Fibroblast of gingiva (primary cell): ENCODE data around the gene LIMA1.
"Not testable (repeated sequence)": the region's sequence is repeated elsewhere in the genome, so short reads cannot be mapped to it uniquely, and the experiment has no call there.

Experiments used
- DNase-seq: peaks from one replicate; pipeline ENCODE4 v3.0.0-alpha.2; 2011; ENCODE audit warnings: low read depth

LIMA1 gene

DNA sequence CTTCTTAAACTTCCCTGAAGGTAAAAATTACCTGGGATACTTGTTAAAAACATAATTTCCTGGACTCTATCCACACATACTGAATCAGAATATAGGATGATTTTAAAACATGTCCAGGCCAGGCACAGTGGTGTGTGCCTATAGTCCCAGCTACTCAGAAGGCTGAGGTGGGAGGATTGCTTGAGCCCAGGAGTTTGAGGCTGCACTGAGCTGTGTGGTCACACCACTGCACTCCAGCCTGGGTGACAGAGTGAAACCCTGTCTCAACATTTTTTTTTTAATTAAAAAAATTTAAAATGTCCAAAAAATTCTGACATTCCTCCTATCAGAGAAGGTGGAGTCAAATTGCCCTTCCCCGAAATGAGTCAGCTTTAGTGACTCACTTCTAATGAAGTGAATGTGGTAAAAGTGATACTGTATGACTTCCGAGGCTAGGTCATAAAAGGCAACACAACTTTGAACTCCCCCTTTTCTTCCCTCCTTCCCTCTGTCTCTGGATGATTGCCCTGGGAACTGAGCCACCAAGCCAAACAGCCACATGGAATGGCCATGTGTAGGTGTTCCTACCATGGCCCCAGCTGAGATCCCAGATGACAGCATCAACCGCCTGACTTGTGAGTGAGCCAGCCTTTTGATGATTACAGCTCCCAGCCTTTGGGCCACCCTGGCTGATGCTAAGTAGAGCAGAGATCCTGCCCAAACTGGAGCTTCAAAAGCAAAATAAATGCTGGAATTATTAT is 36.3 kb downstream of the LIMA1 start:
- DNase-seq = peak; percentile 90

DNA sequence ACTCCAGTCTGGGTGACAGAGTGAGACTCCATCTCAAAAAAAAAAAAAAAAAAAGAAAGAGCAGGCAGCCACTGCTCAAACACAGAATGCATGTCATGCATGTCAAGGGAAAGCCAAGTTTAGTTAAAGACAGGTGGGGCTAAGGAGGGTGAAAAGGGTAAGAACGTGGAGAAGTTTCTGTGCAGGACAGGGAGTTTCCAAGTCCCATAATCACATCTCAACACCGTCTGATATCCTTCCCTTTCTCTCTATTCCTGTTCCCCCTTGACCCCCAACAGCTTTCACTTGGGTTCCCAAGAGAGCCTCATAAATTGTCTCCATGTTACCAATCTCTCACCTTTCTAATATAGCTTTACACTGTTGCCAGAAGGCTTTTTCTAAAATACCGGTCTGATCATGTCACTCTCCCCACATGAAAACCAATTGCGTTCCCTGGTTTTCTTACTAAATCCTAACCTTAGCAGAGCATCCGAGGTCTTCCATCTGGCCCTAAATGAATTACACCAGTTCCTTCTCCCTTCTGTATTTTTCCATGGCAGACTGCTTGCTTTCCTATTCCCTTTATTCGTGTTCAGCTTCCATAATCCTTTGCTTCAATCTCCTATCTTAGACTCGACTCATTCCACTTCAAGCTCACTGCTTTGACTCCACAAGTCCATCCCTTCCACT is 37.0 kb downstream of the LIMA1 start:
- DNase-seq = no peak

DNA sequence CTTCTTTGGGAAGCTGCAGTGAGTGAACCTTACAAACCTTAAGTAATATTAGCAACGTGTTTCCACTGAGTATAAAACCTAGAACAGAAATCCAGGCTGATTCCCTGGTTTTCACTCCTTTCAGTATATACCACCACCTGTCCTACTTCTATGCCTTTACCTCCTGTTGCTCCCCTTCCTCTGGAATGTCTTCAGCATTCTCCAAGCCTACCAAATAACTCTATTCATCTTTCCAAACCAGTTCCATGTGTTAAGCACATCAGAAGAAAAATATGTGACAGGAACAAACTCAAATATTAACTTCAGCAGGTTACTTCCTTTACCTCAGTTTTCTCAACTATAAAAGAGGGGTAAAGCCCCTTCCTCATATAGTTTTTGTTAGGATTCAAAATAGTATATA is 39.8 kb downstream of the LIMA1 start:
- no peak for DNase-seq

DNA sequence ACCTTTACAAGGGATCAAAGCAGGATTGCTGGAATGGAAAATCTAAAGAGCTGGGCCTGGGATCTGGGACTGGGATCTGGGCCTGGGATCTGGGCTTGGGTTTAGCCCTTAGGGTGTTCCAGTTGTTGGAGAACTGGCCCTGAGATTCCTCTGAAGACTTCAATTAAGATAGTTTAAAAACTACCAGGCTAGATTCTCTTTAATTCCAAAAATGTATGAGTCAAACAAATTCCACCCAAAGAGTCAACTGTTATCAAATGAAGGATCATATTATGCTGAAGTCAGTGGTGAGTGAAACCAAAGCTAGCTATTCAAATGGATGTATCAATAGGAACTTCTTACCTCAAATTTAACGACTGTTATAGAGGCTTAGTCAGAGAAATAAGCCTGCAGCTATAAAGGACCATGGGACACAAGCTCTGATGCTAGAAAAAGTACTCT is 40.5 kb downstream of the LIMA1 start:
- DNase-seq = peak; percentile 29

DNA sequence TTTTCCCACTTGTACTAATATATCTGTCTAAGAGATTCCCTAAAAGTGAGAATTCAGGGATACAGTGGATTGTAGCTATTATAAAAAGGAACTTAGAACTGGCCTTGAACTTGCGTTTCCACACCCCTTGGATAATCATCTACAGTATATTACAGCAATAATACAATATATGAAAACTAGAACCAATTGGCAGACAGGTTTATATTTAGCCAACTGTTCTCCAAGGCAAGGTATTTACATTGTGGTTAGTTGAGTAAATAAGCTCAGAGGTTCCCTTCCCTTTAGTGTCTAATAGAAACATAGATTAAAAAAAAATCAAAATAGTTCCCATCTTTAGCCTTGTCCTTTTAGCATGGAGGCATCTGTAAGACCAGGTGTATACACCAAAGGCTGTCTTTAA is 42.1 kb downstream of the LIMA1 start:
- DNase-seq = peak; percentile 40

DNA sequence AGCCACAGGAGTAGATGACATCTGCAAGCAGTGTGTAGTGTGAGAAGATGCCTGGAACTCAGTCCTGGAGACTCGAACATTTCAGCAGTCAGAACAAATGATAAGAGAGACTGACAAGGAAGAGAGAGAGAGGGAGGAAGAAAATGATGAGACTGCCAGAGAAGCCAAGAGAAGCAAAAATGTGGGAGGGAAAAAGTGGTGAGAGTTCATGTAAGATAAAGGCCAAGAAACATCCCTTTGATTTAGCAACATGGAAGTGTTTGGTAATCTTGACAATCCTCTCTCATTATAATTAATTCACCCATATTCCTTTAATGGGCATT is 42.6 kb downstream of the LIMA1 start:
- peak; percentile 32 for DNase-seq

DNA sequence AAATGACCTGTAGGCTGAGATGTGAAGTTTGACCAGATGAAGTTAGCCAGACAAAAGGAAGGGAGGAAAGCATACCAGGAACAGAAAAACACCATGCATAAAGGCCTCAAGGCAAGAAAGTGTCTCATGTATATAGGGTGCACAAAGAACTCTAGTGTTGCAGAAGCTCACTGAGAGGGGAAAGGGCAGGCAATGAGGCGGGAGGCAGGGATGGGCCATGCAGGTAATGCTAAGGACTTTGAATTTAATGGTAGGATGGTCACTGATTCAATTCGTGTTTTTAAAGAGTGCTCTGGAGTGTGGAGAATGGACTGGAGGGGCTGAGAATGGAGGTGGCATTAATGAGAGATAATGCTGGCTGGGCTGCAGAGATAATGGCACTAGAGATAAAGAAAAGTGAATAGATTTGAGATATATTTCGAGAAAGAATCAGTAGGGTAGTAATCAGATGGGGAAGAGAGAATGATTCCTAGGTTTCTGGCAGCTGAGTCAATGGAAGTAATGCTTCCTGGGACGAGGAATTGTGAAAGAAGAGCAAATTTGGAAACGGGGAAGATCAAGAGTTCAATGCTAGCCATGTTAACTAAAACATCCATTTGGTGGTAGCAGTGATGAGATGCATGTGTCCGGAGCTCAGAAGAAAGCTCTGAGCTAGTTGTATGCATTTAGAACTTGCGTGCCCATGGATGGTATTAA is 43.1 kb downstream of the LIMA1 start:
- no peak for DNase-seq

DNA sequence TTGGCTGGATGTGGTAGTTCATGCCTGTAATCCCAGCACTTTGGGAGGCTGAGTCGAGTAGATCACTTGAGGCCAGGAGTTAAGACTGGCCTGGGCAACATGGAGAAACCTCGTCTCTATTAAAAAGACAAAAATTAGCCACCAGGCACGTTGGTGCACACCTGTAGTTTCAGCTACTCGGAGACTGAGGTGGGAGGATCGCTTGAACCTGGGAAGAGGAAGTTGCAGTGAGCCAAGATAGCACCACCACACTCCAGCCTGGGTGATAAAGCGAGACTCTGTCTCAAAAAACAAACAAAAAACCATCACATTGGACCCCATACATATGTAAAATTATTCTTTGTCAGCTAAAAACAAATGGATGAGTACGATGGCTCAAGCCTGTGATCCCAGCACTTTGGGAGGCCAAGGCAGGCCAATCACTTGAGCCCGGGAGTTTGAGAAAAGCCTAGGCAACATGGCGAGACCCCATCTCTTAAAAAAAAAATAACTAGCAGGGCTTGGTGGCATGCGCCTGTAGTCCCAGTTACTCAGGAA is 43.9 kb downstream of the LIMA1 start:
- no peak for DNase-seq

DNA sequence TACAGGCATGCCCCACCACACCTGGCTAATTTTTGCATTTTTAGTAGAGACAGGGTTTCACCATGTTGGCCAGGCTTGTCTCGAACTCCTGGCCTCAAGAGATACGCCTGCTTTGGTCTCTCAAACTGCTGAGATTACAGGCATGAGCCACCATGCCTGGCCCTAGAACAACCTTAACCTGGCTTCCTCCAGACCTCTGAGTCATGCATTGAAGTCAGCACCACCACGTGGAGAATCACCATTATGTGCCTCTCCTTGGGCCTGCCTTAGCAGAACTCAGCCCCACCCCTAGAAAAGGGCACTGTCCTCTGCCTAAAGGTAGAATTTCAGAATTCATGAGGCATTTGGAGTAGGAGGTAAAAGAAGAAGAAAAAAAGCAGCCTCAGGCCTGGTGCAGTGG is 49.0 kb downstream of the LIMA1 start:
- DNase-seq = no peak

DNA sequence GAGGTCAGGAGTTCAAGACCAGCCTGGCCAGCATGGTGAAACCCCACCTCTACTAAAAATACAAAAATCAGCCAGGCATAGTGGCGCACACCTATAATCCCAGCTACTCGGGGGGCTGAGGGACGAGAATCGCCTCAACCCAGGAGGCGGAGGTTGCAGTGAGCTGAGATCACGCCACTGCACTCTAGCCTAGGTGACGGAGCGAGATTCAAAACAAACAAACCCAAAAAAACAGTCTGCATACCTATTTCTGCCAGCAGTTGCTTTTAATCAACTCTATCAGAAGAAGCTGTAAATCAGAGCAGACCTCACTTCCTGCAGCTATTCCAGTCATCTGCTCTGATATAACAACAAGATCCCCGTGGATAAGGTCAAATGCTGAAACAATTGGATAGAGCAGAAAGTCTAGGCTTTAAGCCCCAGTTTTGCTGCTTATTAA is 50.5 kb downstream of the LIMA1 start:
- no peak for DNase-seq

DNA sequence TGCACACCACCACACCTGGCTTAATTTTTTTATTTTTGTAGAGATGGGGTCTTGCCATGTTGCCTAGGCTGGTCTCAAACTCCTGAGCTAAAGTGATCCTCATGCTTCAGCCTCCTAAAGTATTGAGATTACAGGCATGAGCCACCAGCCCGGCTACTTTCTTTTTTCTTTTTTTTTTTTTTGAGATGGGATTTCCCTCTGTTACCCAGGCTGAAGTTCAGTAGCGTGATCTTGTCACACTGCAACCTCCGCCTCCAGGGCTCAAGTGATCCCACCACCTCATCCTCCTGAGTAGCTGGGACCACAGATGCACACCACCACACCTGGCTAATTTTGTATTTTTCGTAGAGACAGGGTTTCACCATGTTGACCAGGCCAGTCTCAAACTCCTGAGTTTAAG is 51.1 kb downstream of the LIMA1 start:
- DNase-seq = no peak

DNA sequence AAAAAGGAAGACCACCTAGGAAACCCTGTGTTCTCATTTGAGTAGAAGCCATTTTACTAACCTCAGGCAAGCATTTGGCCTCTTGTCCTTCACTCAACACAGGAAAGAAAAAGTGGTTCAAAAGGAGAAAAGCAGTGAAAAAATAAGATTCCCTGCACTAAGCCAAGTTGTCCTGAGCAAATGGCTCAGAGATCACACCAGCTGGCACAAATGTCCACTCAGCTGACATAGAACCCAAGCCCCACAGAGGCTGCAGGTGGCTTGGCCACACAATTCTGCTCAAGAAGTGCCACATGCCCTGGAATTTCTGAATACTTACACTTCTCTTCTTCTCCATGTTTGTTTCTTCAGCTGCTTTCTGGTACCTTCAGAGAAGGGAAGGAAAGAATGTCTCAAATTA is 52.0 kb downstream of the LIMA1 start:
- DNase-seq = no peak

DNA sequence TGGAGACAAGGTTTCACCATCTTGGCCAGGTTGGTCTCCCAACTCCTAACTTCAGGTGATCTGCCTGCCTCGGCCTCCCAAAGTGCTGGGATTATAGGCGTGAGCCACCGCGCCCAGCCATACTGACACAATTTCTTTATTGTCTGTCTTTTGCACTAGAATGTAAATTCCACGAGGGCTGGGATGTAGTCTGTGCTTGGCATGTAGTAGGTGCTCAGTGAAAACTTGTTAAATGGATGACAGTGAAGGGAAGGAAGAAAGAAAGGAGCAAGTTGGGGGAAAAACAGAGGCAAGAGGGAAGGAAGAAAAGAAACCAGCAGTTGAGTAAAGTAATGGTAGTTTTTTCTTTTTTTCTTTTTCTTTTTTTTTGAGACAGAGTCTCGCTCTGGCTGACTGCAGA is 53.1 kb downstream of the LIMA1 start:
- no peak for DNase-seq

DNA sequence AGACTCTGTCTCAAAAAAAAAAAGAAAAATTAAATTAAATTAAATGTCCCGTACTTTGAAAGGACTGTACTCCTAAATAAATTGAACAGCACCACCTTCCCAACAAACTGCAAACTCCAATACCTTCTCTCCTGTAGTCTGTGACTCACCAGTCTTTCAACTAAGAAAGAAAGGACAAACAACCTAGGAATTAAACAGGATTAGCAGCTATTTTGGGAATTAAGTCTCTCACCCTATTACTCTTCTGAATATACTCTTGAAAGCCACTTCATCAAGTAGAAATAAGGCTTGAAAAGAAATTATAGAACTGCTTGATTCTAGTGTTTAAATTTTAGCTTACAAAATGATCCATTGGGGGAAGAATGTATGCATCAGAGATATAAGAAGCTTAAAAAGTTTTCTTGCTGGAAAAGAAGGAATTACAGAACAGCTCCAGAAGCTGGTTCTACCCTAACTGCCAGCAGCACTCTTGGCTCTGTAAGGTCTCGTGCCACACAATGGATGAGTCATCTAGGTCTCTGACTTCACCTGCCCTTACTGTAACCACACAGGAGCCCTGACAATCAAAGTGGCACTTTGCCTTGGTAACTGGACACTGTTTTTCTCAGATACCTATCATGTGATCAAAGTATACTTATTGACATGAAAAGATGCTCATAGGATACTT is 59.2 kb downstream of the LIMA1 start:
- DNase-seq = no peak

DNA sequence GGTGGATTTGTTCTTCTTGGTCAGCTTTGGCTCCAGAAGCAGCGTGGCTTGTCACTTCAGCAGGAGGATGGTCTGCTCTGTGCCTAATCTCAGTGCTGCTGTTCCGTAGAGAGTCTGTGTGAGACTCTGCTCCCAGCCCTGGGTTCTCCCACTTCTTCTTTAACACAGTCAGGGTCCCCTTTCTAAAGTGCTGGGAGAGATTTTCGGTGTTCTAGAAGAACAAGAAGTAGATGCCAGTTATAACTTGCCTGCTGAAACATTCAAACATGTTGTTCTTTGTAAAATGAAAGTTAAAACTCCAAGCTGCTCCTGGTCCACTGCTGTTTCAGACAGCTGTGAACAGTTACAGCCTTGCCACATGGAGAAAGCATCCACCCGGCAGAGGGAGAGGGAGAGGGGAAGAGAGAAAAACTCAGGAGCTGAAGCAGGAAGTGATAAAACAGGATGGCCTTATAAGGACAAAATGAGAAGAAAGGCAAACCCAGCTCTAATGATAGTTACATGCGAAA is 61.0 kb downstream of the LIMA1 start:
- DNase-seq = peak; percentile 91

DNA sequence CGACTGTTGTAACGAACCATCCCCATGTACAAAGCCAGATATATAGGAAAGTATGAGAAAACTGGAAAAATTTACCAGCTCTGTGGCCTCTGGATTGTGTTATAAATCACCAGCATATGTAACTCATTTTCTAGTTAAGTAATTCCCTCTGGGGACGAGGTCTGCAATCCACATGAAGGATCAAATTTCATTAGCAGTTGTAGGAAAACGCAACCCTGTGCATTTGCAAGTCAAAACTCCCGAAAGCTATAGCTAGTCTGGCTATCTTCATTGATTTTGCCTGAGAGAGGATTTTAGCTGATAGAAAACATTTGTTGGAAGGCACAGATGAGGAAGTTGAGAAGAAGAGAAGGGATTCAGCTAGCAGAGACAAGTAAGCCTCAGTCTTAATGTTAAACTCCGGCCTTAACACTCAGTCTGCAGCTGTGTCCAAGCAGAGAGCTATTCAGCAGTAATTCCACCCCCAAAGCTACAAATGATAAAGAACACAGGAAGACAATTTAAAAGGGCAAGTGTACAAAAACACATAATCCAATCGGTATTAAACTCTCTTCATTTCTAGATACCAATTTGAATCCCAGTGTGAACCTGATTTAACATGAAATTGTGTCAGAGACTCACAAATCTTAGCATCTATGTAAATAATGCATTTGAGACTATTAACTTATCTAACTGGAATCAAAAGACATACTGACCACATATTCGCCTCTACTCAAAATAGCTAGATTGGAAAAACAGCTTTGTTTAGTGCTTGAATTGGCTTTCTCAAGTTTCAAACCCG is 61.9 kb downstream of the LIMA1 start:
- peak; percentile 98 for DNase-seq

DNA sequence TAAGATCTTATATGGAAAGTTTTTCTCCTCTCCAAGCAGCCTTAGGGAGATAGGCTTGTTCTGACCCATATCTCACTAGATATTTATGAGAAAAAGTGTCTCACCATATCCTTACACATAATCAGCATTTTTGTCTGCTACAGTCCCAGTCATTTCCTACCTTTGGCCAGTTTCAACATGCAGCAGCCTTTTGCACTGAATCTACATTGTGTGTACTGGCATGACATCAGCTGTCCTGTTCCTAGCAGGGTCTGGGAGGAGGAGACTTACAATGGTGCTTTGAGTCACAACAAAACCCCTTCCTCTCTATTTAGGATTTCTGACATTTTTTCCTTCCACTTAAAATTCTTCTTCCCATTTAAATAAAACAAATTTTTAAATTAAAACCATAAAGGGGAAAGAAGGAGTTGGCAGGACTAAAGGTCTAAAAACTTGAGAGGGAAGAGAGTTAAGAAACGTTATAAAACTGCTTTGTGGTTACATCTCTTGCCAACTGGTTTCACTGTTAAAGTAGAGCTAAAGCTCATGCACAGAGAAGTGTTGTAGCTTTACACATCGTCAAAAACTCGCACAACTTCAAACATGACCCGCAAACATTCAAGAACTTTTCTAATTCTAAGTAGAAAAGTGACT is 62.8 kb downstream of the LIMA1 start:
- peak; percentile 77 for DNase-seq

DNA sequence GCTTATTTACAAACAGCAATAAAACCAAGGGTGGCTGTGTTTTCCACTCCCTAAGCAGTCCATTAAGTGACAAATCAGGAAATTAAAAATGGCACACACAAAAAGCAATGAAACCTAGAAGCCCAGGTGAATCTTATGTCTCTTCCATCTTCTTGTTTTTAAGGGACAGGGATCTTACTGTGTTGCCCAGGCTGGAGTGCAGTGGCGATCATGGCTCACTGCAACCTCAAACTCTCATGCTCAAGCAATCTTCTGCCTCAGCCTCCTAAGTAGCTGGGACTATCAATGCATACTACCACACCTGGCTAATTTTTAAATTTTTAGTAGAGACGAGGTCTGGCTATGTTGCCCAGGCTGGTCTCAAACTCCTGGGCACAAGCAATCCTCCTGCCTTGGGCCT is 63.8 kb downstream of the LIMA1 start:
- no peak for DNase-seq

DNA sequence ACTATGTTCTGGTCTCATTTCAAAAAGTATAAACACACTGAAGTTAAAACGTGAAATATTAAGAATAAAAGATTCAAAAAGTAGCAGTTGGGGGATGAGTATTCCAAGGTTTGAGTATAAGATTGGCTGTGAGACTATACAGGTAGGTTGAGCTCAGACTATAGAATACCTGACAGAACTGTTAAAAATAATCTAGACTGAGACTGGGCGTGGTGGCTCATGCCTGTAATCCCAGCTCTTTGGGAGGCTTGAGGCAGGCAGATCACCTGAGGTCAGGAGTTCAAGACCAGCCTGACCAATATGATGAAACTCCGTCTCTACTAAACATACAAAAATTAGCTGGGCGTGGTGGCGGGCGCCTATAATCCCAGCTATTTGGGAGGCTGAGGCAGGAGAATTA is 64.3 kb downstream of the LIMA1 start:
- not testable (repeated sequence) for DNase-seq

DNA sequence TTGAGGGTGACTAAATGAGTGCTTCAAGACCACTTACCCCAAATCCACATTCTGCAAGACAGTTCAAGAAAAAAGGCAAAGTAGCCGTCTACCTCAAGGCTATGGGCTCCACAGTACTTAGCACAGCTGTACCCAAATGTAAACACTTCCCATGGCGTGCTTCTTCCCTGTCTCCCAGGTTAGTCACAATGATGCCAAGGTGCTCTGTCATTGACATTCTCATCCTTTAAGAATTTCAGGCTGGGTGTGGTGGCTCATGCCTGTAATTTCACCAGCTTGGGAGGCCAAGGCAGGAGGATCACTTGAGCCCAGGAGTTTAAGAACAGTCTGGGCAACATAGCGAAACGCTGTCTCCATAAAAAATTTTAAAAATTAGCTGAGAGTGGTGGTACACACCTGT is 64.9 kb downstream of the LIMA1 start:
- DNase-seq = no peak

DNA sequence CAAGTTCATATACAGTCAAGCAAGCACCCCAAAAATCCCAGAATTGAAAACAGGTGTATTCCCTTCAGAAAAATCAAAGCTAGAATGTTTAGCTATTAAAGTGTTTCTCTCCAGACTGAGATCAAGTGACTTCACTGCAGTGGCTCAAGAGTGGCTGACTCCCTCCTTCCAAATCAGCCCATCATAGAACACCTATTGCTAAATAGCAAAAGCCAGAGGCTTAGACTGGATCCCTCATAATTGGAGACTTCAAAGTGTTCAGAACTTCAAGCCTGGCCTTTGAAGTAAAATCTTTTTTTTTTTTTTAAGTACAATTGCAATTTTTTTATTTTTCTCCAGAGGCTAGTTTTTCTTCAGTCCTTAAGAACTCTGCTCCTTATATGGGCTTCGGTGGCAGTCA is 66.1 kb downstream of the LIMA1 start:
- peak; percentile 8 for DNase-seq
